ENCODE data around the gene DDIT3. TPM values are rescaled to one million over a fixed set of nuclear protein-coding genes. Genes with fewer than 3 reads are reported as not detected.

The DDIT3 gene
- total and polyA plus RNA-seq, 8 donors = 8.5 to 52.7 (median 9.9) TPM

DNA sequence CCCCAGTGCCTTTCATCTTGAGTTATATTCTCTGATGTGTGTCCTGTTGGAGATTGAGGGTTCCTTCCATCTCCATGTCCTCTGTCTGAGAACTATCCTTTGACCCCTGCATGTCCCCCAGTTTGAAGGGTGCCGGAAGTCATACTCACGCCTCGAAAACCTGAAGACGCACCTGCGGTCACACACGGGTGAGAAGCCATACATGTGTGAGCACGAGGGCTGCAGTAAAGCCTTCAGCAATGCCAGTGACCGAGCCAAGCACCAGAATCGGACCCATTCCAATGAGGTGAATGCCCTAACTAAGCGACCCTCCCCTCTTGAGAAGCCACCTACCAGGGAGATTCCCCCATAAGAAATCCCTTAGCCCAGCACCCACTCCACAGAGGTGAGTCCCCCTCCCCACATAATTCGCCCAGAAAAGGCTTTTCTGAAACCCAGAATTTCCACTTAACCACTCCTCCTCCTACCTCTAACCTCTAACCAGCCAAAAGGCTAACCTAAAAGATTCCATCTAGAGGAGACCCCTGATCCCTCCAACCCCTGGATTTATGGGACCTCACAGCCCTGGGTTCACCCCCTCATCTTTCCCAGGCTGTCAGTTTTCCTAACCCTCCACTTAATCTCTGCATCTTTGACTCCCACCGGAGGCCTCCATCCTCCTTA, 53.0 kb downstream of the DDIT3 start:
- 58 to 74% methylated on average over 12 of the region's 12 CpGs for WGBS, 2 donors

More for the DNA sequence above, 53.0 kb downstream of the DDIT3 start:
- ATAC-seq = no peak
- DNase-seq = no peak
- Histone ChIP-seq H3K4me3 (no peak overlapping the region), H3K4me1 (no peaks in the 10 kb centered on the region), H3K36me3 (no peaks in the 10 kb centered on the region), H3K27ac (no peak overlapping the region), H3K27me3 (no peaks in the 10 kb centered on the region), H3K9me3 (no peaks in the 10 kb centered on the region)
- intact Hi-C loops (cut with DNase I) = no loop called here
- TF ChIP-seq, protein P1, sequence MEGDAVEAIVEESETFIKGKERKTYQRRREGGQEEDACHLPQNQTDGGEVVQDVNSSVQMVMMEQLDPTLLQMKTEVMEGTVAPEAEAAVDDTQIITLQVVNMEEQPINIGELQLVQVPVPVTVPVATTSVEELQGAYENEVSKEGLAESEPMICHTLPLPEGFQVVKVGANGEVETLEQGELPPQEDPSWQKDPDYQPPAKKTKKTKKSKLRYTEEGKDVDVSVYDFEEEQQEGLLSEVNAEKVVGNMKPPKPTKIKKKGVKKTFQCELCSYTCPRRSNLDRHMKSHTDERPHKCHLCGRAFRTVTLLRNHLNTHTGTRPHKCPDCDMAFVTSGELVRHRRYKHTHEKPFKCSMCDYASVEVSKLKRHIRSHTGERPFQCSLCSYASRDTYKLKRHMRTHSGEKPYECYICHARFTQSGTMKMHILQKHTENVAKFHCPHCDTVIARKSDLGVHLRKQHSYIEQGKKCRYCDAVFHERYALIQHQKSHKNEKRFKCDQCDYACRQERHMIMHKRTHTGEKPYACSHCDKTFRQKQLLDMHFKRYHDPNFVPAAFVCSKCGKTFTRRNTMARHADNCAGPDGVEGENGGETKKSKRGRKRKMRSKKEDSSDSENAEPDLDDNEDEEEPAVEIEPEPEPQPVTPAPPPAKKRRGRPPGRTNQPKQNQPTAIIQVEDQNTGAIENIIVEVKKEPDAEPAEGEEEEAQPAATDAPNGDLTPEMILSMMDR (IDR thresholded peaks at IDR 0.05) = no peak
- FAIRE-seq = no peak

Small RNAs within 50 kb of the gene (microRNA-seq; reads per million reads assigned to microRNA genes)
- gene MIR616 = 0.77 to 2.4 reads per million in 2 donors
- 0 reads per million in 2 donors for gene MIR6758

Other genes starting within 250 kb of the DDIT3 start
- 10 to 100 TPM; 22.9 to 39.8 (median 25.5) TPM for gene R3HDM2, start 89.5 kb downstream of the DDIT3 start, total RNA-seq
- gene R3HDM2, start 89.5 kb downstream of the DDIT3 start, polyA plus RNA-seq = 10 to 100 TPM; 14.5 to 16.8 TPM
- under 1 TPM in 2 of 6 donors, not detected in 4; 0.09 TPM for gene INHBC, start 85.7 kb downstream of the DDIT3 start, total RNA-seq
- gene INHBC, start 85.7 kb downstream of the DDIT3 start, polyA plus RNA-seq = not detected
- 10 to 100 TPM in 1 of 6 donors, under 1 TPM in 1, not detected in 4; 0.24 to 17.8 TPM for gene INHBE, start 65.2 kb downstream of the DDIT3 start, total RNA-seq
- under 1 TPM in 1 of 2 donors, not detected in 1; 0.05 TPM for gene INHBE, start 65.2 kb downstream of the DDIT3 start, polyA plus RNA-seq
- 1 to 10 TPM in 1 of 6 donors, under 1 TPM in 3, not detected in 2; 0.06 to 2.2 (median 0.79) TPM for gene GLI1, start 60.7 kb downstream of the DDIT3 start, total RNA-seq
- gene GLI1, start 60.7 kb downstream of the DDIT3 start, polyA plus RNA-seq = under 1 TPM; 0.19 TPM
- gene ARHGAP9, start 40.6 kb downstream of the DDIT3 start, total RNA-seq = 10 to 100 TPM in 1 of 6 donors, 1 to 10 TPM in 3, under 1 TPM in 2; 0.39 to 11.7 (median 3.6) TPM
- 1 to 10 TPM; 6.2 to 6.5 TPM for gene ARHGAP9, start 40.6 kb downstream of the DDIT3 start, polyA plus RNA-seq
- gene MARS1, start 32.4 kb downstream of the DDIT3 start, total RNA-seq = 100 to 1,000 TPM in 1 of 6 donors, 10 to 100 TPM in 5; 33.4 to 210 (median 80.7) TPM
- 10 to 100 TPM; 87.5 to 90.6 TPM for gene MARS1, start 32.4 kb downstream of the DDIT3 start, polyA plus RNA-seq
- 10 to 100 TPM; 37.4 to 66.1 (median 46.1) TPM for gene MBD6, start 2.3 kb upstream of the DDIT3 start, total RNA-seq
- 10 to 100 TPM; 62.9 to 87.1 TPM for gene MBD6, start 2.3 kb upstream of the DDIT3 start, polyA plus RNA-seq
- 10 to 100 TPM; 54.9 to 66.2 (median 63.5) TPM for gene DCTN2, start 26.7 kb upstream of the DDIT3 start, total RNA-seq
- gene DCTN2, start 26.7 kb upstream of the DDIT3 start, polyA plus RNA-seq = 100 to 1,000 TPM in 1 of 2 donors, 10 to 100 TPM in 1; 73.7 to 117 TPM
- under 1 TPM; 0.25 to 0.95 (median 0.47) TPM for gene KIF5A, start 29.5 kb upstream of the DDIT3 start, total RNA-seq
- 1 to 10 TPM in 1 of 2 donors, under 1 TPM in 1; 0.76 to 2.9 TPM for gene KIF5A, start 29.5 kb upstream of the DDIT3 start, polyA plus RNA-seq
- gene PIP4K2C, start 70.7 kb upstream of the DDIT3 start, total RNA-seq = 10 to 100 TPM; 11.3 to 17.0 (median 15.4) TPM
- 10 to 100 TPM in 1 of 2 donors, 1 to 10 TPM in 1; 5.3 to 15.9 TPM for gene PIP4K2C, start 70.7 kb upstream of the DDIT3 start, polyA plus RNA-seq
- 10 to 100 TPM in 4 of 6 donors, 1 to 10 TPM in 2; 9.0 to 22.9 (median 12.1) TPM for gene DTX3, start 84.3 kb upstream of the DDIT3 start, total RNA-seq
- gene DTX3, start 84.3 kb upstream of the DDIT3 start, polyA plus RNA-seq = 10 to 100 TPM; 36.6 to 71.7 TPM
- 1 to 10 TPM; 1.8 to 7.0 (median 3.3) TPM for gene ARHGEF25, start 90.9 kb upstream of the DDIT3 start, total RNA-seq
- 10 to 100 TPM; 16.5 to 22.1 TPM for gene ARHGEF25, start 90.9 kb upstream of the DDIT3 start, polyA plus RNA-seq
- gene B4GALNT1, start 112.7 kb upstream of the DDIT3 start, total RNA-seq = under 1 TPM in 5 of 6 donors, not detected in 1; 0.04 to 0.78 (median 0.24) TPM
- 1 to 10 TPM in 1 of 2 donors, under 1 TPM in 1; 0.61 to 1.1 TPM for gene B4GALNT1, start 112.7 kb upstream of the DDIT3 start, polyA plus RNA-seq
- gene OS9, start 173.6 kb upstream of the DDIT3 start, total RNA-seq = 100 to 1,000 TPM; 177 to 254 (median 196) TPM
- 100 to 1,000 TPM; 177 to 192 TPM for gene OS9, start 173.6 kb upstream of the DDIT3 start, polyA plus RNA-seq
- 1 to 10 TPM in 1 of 6 donors, under 1 TPM in 5; 0.24 to 1.2 (median 0.72) TPM for gene AGAP2, start 218.2 kb upstream of the DDIT3 start, total RNA-seq
- 1 to 10 TPM in 1 of 2 donors, under 1 TPM in 1; 0.87 to 3.0 TPM for gene AGAP2, start 218.2 kb upstream of the DDIT3 start, polyA plus RNA-seq
- 10 to 100 TPM; 12.2 to 17.9 (median 14.5) TPM for gene TSPAN31, start 224.5 kb upstream of the DDIT3 start, total RNA-seq
- 10 to 100 TPM; 13.0 to 29.8 TPM for gene TSPAN31, start 224.5 kb upstream of the DDIT3 start, polyA plus RNA-seq
- gene CDK4, start 231.8 kb upstream of the DDIT3 start, total RNA-seq = 10 to 100 TPM; 30.6 to 48.5 (median 40.3) TPM
- 10 to 100 TPM; 26.7 to 43.4 TPM for gene CDK4, start 231.8 kb upstream of the DDIT3 start, polyA plus RNA-seq
- gene MARCHF9, start 234.6 kb upstream of the DDIT3 start, total RNA-seq = 10 to 100 TPM in 1 of 6 donors, 1 to 10 TPM in 5; 6.7 to 11.3 (median 7.6) TPM
- gene MARCHF9, start 234.6 kb upstream of the DDIT3 start, polyA plus RNA-seq = 10 to 100 TPM; 17.2 to 32.5 TPM
- 1 to 10 TPM; 2.1 to 5.8 (median 3.8) TPM for gene CYP27B1, start 246.6 kb upstream of the DDIT3 start, total RNA-seq
- gene CYP27B1, start 246.6 kb upstream of the DDIT3 start, polyA plus RNA-seq = 1 to 10 TPM; 1.6 to 3.3 TPM